SU-DHL-6 (cell line): ENCODE measurements around the gene LAT.

Source experiments
- CTCF ChIP-seq: fragments of 200-600 bp; sonication (generic); IDR thresholded peaks from one replicate; pipeline ENCODE4 v1.5.1; 2017; ENCODE audit warnings: antibody characterized with exemption, mild to moderate bottlenecking, low read length, moderate library complexity; ENCODE audit not compliant: insufficient read depth, poor library complexity, severe bottlenecking
- EZH2phosphoT487 ChIP-seq: fragments of 200-600 bp; sonication (generic), shearing (Covaris generic); conservative IDR thresholded peaks from 2 replicates; pipeline ENCODE4 v1.6.1; 2018; ENCODE audit warnings: mild to moderate bottlenecking, antibody characterized with exemption, low read length, moderate library complexity, mixed read lengths

- TF ChIP-seq CTCF (no peak), EZH2phosphoT487 (no peak)
Observed at GRCh38 chr16:28983644-28984043, 1.2 kb upstream of the LAT start.
